Hematopoietic multipotent progenitor cell treated with erythropoietin and hydrocortisone succinate and interleukin-3 and kit ligand, for 6 days (in vitro differentiated cells): ENCODE data around the gene NIN.

ENCODE experiments used
- DNase-seq: peaks from one replicate; pipeline ENCODE4 v3.0.0-alpha.2; 2015

Gene NIN

GRCh38 chr14:50759800-50760543 is 71.0 kb downstream of the NIN start:
- no peak for DNase-seq

- no peak for DNase-seq
Observed at GRCh38 chr14:50758945-50759344, 72.0 kb downstream of the NIN start.

DNA sequence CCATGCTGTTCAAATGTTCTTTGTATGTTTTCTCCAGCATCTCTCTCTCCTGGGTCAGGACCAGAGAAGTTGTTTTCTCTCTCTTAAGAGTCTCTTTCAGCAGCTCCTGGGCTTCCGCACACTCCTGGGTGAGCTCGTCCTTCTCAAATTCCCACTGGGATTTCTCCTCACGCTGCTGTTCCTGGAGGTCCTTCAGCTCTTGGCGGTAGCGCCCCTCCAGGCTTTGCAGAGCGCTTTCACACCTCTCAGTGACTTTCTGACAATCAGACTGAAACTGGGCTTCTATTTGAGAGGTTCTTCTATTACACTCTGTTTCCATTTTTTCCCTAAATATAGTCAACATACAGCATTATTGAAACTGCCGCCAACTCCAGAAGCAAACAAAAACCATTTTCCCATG is 72.7 kb downstream of the NIN start:
- DNase-seq, result no peak

DNA sequence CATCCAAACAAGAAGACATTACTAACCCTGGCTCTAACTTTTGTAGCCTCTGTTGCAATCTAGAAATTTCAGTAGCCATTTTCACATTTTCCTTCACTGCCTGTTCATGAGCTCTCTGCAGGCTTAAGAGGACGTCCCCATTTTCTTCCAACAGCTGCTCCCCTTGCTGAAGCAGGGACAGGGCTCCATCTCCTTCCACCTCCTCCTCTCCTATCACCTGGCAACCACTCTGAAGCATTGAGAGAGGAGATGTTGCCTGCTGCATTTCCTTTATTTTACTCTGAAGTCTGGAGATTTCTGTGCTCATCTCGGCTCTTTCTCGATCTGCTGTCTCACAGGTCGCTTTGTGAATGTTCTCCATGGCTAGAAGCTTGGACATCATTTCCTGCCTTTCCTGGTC is 73.3 kb downstream of the NIN start:
- no peak for DNase-seq

GRCh38 chr14:50756300-50756699 is 74.7 kb downstream of the NIN start:
- no peak for DNase-seq

DNA sequence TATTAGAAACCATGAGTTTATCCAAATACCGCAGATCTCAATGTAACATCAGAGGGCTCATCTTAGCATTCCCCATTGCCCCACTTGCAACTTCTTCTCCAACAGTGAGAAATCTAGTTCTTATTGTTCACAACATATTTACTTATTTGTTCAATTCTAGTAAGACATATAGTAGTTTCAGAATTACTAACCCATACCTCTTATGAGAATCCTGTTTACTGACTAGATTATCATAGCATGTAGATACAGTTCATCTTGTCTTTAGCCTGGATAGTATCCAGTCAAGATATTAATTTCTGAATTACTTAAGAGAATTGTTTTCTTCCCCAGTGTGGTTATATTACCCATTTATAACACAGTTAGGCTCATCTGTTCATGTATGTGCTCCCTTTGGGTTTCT is 80.6 kb downstream of the NIN start:
- DNase-seq, result no peak

GRCh38 chr14:50745401-50746058 is 85.4 kb downstream of the NIN start:
- no peak for DNase-seq

DNA sequence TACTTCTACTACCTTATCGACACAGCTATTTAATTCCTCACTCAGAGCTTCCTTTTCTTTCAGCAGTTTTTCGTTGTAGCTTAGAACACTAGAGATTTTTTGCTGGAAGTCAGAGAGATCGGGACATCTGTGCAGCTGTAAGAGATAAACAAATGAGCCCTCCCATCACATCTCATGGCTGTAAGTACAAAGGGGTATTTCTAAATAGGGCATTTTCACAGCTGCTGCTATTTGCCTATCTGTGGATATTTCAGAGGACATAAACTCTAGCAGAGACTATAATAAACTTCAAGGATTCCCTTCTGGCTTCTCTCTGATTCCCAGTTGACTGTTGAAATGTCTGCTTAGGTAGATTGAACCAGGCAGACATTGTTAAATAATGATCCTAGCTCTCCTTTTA is 86.7 kb downstream of the NIN start:
- DNase-seq, result no peak

DNA sequence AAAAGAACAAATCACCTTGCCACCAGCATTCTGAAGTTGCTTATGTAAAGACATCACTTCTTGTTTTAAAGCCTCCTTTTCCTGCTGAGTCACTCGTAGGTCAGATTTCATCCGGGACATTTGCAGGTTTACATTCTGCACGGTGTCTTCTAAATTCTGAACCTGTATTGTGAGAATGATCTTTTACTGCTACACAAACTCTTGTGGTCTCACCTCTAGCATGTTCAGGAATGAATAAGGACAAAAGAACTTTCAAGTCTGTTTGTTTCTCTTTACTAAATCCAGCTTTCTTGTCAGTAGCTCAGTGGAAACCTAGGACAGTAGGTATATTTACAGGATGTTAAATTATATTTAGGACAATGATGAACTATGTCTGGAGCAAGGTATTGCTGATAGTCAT is 89.4 kb downstream of the NIN start:
- DNase-seq, result no peak

- no peak for DNase-seq
Observed at GRCh38 chr14:50740856-50741255, 90.1 kb downstream of the NIN start.

- no peak for DNase-seq
Observed at GRCh38 chr14:50739186-50739585, 91.8 kb downstream of the NIN start.

GRCh38 chr14:50736932-50737419 is 94.0 kb downstream of the NIN start:
- DNase-seq, result no peak

- DNase-seq, result no peak
Observed at GRCh38 chr14:50734950-50735695, 95.8 kb downstream of the NIN start.

- DNase-seq, result no peak
Observed at GRCh38 chr14:50733494-50733893, 97.5 kb downstream of the NIN start.

- DNase-seq, result no peak
Observed at GRCh38 chr14:50728836-50729235, 102.1 kb downstream of the NIN start.

DNA sequence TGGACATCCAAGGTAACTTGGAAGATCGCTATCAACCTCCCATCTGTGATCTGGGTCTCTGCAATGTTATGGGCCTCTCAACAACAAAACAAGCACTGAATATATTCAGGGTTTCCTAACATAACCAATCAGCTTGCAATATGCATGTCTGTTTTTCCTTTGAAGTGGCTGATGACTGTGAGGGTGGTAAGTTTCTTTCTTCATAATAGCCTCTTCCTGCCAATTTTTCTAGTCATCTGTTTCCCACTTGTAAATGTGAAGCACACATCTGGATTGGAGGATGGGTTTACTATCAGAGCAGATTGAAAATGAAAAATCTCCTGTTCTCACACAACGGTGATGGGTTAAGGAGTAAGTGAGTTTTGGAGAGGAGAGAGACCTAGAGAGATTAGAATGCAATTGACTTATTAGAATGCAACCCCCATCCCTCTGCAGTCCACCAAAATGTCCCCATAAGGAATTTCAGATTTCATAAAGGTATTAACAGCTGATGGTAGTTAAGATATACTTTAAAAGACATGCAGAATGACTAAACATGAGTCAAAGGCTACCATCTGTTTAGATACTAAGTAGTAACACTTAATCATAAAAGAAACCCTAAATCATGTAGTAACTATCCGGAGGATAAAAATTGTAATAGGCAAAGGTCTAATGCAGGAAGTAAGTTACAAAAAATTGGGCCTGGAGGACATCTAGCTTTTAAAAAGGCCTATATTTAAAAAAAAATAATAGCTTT is 104.4 kb downstream of the NIN start:
- no peak for DNase-seq

- DNase-seq, result no peak
Observed at GRCh38 chr14:50725761-50726160, 105.2 kb downstream of the NIN start.

DNA sequence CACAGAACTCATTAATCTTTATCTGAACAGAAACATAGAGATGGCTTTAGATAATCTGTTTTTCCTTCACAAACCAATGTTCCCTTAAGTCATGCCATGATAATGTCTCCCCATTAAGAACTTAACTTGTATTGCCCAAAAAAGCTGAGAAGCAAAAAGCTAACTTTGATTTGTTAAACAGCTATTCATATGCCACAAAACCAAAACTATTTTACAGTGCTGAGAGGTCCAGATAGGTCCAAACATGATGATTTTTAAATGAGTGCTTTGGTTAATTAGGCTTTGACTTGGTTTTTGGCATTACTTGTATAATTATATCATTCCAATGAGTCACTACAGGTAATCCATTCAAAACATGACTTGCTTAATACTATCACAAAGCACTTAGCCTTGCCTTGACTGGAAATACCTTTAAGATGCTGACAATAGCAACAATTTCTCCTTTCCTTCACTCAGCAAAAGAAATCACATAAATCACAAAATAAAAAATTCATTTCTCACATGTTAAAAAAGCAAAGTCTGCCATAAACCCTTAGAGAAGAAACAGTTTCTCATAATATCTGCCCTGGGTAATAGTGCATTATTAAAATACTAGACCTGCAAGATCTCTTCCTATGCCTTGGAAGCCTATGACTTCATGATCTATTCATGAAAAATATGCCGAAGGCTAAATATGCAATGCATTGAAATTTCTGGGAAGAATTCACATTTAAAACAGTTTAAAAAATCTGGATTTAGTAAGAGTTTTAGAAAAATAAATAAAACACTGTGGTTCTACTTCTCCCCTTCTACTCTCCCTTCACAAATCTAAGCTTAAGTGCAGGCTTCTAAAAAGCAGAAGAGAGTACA is 110.8 kb downstream of the NIN start:
- no peak for DNase-seq

DNA sequence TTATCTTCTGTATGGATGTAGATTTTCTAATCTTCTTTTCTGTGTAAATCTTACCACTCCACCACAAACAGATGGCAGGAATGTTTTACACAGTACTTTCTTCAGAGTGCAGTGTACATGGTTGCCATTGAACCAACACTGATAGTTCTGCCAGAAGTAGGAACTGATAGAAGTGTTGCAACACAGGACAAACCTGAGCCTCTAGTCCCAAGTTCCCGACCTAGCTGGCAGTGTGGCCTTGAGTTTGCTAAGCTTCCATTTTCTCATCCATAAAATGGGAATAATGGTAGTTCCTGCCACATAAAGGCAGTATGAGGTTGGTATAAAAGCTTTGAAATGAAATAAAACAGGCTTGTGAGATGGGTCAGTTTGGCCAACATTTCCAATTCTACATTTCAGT is 112.0 kb downstream of the NIN start:
- no peak for DNase-seq

- DNase-seq, result no peak
Observed at GRCh38 chr14:50717811-50718210, 113.2 kb downstream of the NIN start.

DNA sequence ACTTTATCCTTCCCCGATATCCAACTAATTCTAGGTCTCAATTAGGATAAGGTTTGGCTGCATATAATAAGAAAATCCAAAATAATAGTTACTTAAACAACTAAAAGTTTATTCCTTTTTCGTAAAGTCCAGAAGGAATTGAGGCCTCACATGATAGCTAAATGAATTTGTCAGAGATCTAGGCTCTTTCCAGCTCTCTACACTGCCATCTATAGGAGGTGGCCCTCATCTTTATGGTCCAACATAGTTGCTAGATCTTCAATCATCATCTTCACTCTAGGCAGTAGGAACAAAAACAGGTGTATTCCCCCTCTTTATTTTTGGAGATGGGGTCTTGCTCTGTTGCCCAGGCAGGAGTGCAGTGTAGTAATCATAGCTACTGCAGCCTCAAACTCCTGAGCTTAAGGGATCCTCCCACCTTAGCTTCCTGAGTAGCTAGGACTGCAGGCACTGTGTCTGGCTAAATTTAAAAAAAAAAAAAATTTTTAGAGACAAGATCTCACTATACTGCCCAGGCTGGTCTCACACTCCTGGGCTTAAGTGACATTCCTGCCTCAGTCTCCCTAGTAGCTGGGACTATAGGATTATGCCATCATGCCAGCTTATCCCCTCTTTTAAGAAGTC is 116.4 kb downstream of the NIN start:
- peak; percentile 80 for DNase-seq

- no peak for DNase-seq
Observed at GRCh38 chr14:50711043-50711442, 119.9 kb downstream of the NIN start.
